ENCODE results near the gene AGBL5.

AGBL5 gene

GRCh38 chr2:27032495-27033252 is 18.8 kb upstream of the AGBL5 start, which contains the start of gene TMEM214 (continued):
- TF ChIP-seq HIC1 (tag by site-specific recombination; IDR thresholded peaks at IDR 0.05), result no peak
- TF ChIP-seq KLF7 (tag by site-specific recombination; IDR thresholded peaks at IDR 0.05; ENCODE audit: borderline replicate concordance), result peak; percentile 25; the same call in 1 of the 2 replicates
- no peak for TF ChIP-seq ZNF623 (tag by site-specific recombination; IDR thresholded peaks at IDR 0.05)
- TF ChIP-seq ZNF660 (tag by site-specific recombination; IDR thresholded peaks at IDR 0.05), result peak; percentile 99
- no peak for TF ChIP-seq ZNF292 (tag by site-specific recombination; IDR thresholded peaks at IDR 0.05; ENCODE audit: borderline replicate concordance, low read depth)
- 0 out of 2 replicates have a peak, but pooled peaks have one; percentile 6 for TF ChIP-seq ZFP69B (tag by site-specific recombination; IDR thresholded peaks at IDR 0.05)
- no peak; the same call in 1 of the 2 replicates for TF ChIP-seq KLF17 (tag by site-specific recombination; IDR thresholded peaks at IDR 0.05)
- TF ChIP-seq ZNF624 (tag by site-specific recombination; IDR thresholded peaks at IDR 0.05), result no peak
- TF ChIP-seq ZNF2 (tag by site-specific recombination; IDR thresholded peaks at IDR 0.05), result 0 out of 2 replicates have a peak, but pooled peaks have one; percentile 24
- TF ChIP-seq SP3 (tag by site-specific recombination; IDR thresholded peaks at IDR 0.05), result 0 out of 2 replicates have a peak, but pooled peaks have one; percentile 26
- TF ChIP-seq PATZ1 (tag by site-specific recombination; IDR thresholded peaks at IDR 0.05), result peak; percentile 67
- no peak for TF ChIP-seq ZNF768 (tag by site-specific recombination; IDR thresholded peaks at IDR 0.05)
- peak; percentile 83 for TF ChIP-seq IKZF3 (tag by site-specific recombination; IDR thresholded peaks at IDR 0.05)
- 0 out of 2 replicates have a peak, but pooled peaks have one; percentile 28 for TF ChIP-seq ZXDB (tag by site-specific recombination; IDR thresholded peaks at IDR 0.05)
- no peak for TF ChIP-seq ZNF16 (tag by site-specific recombination; IDR thresholded peaks at IDR 0.05; ENCODE audit: low read depth)
- TF ChIP-seq KLF10 (tag by site-specific recombination; IDR thresholded peaks at IDR 0.05), result no peak
- no peak for TF ChIP-seq ZNF423 (tag by site-specific recombination; IDR thresholded peaks at IDR 0.05)
- TF ChIP-seq PBX3 (CRISPR knock-in tag; IDR thresholded peaks at IDR 0.05), result 0 out of 2 replicates have a peak, but pooled peaks have one; percentile 50
- TF ChIP-seq ZNF777 (tag by site-specific recombination; IDR thresholded peaks at IDR 0.05; ENCODE audit: borderline replicate concordance), result no peak
- TF ChIP-seq ZNF266 (tag by site-specific recombination; IDR thresholded peaks at IDR 0.05; ENCODE audit: low read depth), result no peak
- no peak for TF ChIP-seq ZNF239 (tag by site-specific recombination; IDR thresholded peaks at IDR 0.05)
- peak; percentile 98 for TF ChIP-seq ZBTB8A (tag by site-specific recombination; IDR thresholded peaks at IDR 0.05)
- TF ChIP-seq ZFP37 (tag by site-specific recombination; IDR thresholded peaks at IDR 0.05), result 0 out of 2 replicates have a peak, but pooled peaks have one; percentile 20
- TF ChIP-seq ZNF561 (tag by site-specific recombination; IDR thresholded peaks at IDR 0.05; ENCODE audit: borderline replicate concordance), result 0 out of 2 replicates have a peak, but pooled peaks have one; percentile 43
- TF ChIP-seq ZNF391 (tag by site-specific recombination; IDR thresholded peaks at IDR 0.05; ENCODE audit: borderline replicate concordance, low read depth), result 0 out of 2 replicates have a peak, but pooled peaks have one; percentile 6
- peak; percentile 19; the same call in 1 of the 2 replicates for TF ChIP-seq OSR2 (tag by site-specific recombination; IDR thresholded peaks at IDR 0.05)
- TF ChIP-seq ZSCAN16 (tag by site-specific recombination; IDR thresholded peaks at IDR 0.05), result no peak
- TF ChIP-seq GFI1B (tag by site-specific recombination; IDR thresholded peaks at IDR 0.05), result no peak
- TF ChIP-seq ZNF248 (tag by site-specific recombination; IDR thresholded peaks at IDR 0.05), result no peak
- TF ChIP-seq ZNF132 (tag by site-specific recombination; IDR thresholded peaks at IDR 0.05; ENCODE audit: borderline replicate concordance), result no peak
- peak; percentile 51; the same call in 1 of the 2 replicates for TF ChIP-seq YY2 (tag by site-specific recombination; IDR thresholded peaks at IDR 0.05)
- 0 out of 2 replicates have a peak, but pooled peaks have one; percentile 13 for TF ChIP-seq REPIN1 (tag by site-specific recombination; IDR thresholded peaks at IDR 0.05; ENCODE audit: low read depth)
- no peak for TF ChIP-seq ZNF155 (tag by site-specific recombination; IDR thresholded peaks at IDR 0.05)
- TF ChIP-seq ZEB2 (tag by site-specific recombination; IDR thresholded peaks at IDR 0.05), result 0 out of 2 replicates have a peak, but pooled peaks have one; percentile 52
- no peak for TF ChIP-seq GLI4 (tag by site-specific recombination; IDR thresholded peaks at IDR 0.05)

Data from HEK293 (cell line).